ENCODE data around the gene A2M.

Gene A2M

GRCh38 chr12:9106067-9106466 is 9.7 kb downstream of the A2M start:
- DNase-seq (ENCODE audit: low read depth), result no peak
- TF ChIP-seq CTCF (conservative IDR thresholded peaks at IDR 0.05; ENCODE audit: low read depth, low read length), result no peak
- no peak overlapping the region for H3K4me3 ChIP-seq (ENCODE audit: low read length)

DNA sequence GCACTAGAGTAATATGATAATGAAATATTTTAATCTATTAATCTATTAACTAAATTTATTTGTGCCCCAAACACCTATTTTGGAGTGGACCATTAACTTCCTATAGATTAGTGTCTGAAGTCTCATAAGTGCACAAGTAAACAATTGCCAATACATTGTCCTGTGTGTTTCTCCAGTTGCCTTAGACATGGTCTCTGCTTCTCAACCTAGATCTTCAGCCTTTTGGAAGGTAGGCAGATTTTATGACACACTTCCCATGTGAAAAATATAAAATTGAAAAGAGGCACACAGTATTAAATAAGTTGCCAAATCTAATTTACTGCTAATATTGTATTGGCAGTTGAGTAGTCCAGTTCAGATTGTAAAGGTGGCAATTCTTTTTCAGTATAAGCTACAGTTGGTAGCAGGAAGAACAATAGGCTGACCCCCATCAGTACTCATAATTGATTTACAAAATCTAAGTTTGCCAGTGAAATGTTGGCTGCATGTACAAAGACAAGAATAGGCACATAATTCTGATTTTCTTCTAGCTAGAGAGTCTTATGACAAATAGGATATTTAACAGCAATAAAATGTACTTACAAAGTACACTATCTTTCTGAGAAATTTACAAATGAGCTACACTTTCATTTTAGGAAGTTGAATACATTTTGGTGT is 10.8 kb downstream of the A2M start:
- TF ChIP-seq CTCF (conservative IDR thresholded peaks at IDR 0.05; ENCODE audit: low read depth, low read length), result no peak
- DNase-seq (ENCODE audit: low read depth), result no peak
- H3K4me3 ChIP-seq (ENCODE audit: low read length), result no peak overlapping the region

GRCh38 chr12:9104087-9104486 is 11.6 kb downstream of the A2M start:
- TF ChIP-seq CTCF (conservative IDR thresholded peaks at IDR 0.05; ENCODE audit: low read depth, low read length), result no peak

DNA sequence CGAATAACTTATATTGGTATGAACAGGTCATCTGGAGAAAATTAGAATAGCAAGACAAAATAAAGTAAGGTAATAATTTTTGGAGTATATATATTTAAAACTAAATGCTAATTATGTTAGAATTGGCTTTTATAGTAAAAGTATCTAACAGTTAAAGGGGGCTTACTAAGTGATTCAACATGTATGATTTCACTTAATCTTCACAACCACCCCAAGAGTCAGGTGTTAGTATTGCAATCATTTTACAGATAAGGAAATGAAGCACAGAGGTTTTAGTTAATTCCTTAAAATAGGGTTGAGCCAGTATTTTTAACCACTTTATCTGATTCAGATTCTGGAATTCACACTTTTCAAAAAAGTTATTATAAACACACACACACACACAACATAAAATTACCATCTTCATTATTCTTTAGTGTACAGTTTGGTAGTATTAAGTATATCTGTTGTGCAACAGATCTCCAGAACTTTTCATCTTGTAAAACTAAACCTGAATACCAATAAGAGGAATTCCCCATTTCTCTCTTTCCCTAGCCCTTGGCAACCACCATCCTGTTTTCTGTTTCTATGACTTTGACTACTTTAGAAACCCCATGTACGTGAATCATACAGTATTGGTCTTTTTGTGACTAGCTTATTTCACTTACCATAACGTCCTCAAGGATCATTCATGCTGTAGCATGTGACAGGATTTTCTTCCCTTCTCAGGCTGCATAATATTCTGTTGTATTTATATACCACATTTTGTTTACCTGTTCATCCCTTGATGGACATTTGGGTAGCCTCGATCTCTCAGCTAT is 12.5 kb downstream of the A2M start:
- TF ChIP-seq CTCF (conservative IDR thresholded peaks at IDR 0.05; ENCODE audit: low read depth, low read length), result no peak
- no peak for DNase-seq (ENCODE audit: low read depth)
- H3K4me3 ChIP-seq (ENCODE audit: low read length), result no peak overlapping the region

More at GRCh38 chr12:9104087-9104486, 11.6 kb downstream of the A2M start:
- H3K4me3 ChIP-seq (ENCODE audit: low read length), result no peak overlapping the region
- no peak for DNase-seq (ENCODE audit: low read depth)

DNA sequence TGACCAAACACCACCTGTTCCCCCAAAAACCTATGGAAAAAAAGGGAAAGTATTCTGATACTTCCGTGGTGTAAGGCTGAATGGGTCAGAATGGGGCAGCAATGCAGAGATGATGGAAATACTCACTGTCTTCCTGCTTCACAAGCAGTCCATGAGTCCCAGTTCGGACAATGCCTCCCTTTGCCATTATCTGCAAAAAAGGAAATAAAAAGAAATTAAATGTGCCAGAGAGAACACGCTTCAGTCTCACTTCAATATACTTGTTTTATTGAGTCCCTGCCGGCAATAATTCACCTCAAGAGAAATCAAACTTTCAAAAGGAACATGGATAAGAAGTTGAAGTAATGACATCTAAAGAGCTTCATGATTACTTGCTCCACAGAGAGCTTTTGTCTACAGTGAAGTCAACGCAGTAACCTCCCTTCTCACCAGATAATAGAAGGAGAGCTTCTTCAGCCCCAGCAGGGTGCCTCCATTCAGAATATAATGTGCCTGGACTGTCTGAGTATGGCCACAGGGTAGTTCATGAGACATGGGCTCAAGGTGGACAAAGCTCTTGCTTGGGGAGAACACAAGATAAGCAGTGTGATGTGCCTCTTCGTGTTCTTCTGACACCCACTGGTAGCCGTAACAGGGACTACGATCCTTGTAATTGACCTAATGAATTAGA is 14.6 kb downstream of the A2M start:
- no peak for DNase-seq (ENCODE audit: low read depth)
- no peak for TF ChIP-seq CTCF (conservative IDR thresholded peaks at IDR 0.05; ENCODE audit: low read depth, low read length)
- no peak overlapping the region for H3K4me3 ChIP-seq (ENCODE audit: low read length)

- TF ChIP-seq CTCF (conservative IDR thresholded peaks at IDR 0.05; ENCODE audit: low read depth, low read length), result no peak
- DNase-seq (ENCODE audit: low read depth), result no peak
- H3K4me3 ChIP-seq (ENCODE audit: low read length), result no peak overlapping the region
Observed at GRCh38 chr12:9099552-9100190, 16.0 kb downstream of the A2M start.

Measured in retinal pigment epithelial cell (primary cell).